Hematopoietic multipotent progenitor cell treated with erythropoietin and hydrocortisone succinate and interleukin-3 and kit ligand, for 17 days (in vitro differentiated cells): ENCODE data around the gene DPP3.

ENCODE experiments used
- DNase-seq: peaks from one replicate; pipeline ENCODE4 v3.0.0-alpha.2; 2015; ENCODE audit warnings: low spot score

The DPP3 gene

GRCh38 chr11:66464916-66465315, 15.3 kb upstream of the DPP3 start:
- DNase-seq, result no peak

DNA sequence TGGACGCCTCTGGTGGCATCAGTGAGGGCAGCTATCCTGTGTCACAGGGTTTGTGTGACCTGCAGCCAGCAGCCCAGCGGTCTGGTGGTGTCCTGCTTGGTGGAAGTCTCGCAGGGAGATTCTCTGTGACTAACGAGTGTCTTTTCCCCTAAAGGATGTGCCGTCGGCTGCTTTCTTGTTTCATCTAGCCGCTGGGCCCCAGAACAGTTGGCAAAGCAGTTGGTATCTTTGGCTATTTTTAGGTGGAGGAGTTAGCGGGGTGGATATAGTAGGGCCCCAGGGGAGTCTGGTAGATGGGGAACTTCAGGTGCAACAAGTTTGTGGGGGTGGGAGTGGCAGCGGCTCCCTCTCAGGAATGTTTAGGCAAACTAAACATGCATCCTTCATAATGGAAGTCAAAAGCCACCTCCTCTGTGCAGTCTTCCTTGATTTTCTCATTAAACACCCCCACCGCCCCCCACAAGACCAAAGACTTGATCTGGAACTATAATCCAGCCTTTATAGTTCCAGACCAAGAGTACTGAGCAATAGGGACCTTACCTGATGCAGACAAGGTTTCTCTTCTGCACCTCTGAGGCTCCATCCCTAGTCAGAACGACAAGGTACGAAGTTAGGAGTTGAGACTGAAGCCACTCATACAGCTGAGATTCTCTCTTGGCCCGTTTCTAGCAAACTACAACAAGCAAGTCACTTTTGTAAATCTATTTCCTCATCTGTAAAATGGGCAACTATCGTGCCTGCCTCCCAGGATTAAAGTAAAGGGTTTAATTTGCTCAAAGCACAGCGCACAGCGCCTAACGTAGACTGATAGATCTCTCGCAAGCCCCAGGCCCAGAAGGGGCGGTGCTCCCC, 14.6 kb upstream of the DPP3 start:
- no peak for DNase-seq

- DNase-seq, result peak; percentile 88
Observed at GRCh38 chr11:66466225-66467033, 13.8 kb upstream of the DPP3 start, which contains the start of gene PELI3. PELI3 (plus strand) TSS chr11:66466905; CDS start chr11:66468129, 1,224 bp downstream.

DNA sequence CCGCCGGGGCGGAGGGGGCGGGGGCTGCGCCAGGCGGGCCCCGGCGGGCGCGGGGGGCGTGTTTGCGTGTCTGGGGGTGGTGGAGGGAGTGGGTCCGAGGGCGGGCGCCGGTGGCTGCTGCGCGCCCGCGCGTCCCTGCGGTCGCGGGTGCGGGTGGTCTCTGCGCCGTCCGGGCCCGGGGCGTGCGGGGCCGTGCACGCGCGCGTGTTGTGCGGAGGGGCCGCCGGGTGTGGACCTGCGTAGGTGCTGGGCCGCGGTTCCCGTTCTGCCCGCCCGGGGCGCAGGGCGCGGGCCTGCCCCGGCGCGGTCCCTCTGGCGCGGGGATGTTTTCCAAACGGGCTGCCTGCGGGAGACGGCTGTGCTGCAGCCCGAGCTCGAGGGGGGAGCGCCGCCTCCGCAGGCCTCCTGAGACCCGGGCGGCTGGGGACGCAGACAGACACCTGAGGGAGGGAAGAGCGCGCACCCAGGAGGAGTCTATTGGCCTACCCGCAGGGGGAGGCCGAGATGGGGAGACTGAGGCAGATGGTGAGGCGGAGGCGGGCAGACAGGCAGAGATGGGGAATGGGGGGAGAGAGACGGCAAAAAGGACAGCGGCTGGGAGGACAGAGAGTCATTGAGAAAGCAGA, 13.1 kb upstream of the DPP3 start:
- DNase-seq, result no peak

- no peak for DNase-seq
Observed at GRCh38 chr11:66467756-66468155, 12.5 kb upstream of the DPP3 start.

DNA sequence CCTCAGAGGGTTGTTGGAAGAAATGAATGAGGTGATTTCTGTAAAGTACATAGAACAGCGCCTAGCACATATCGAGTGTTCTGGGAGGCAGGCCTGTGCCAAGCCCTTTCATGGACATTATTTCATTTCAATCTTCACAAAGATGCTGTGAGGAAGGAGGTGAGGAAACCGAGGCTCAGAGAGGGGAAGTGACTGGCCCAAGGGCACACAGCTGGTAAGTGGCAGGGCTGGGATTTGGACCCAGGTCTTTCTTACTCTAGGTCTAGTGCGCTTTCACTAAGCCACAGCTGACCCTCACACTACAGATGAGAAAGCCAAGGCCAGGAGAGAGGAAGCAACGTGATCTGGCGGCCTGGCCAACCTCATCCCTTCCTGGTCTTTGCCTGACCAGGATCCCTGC, 11.5 kb upstream of the DPP3 start:
- DNase-seq, result no peak

- DNase-seq, result no peak
Observed at GRCh38 chr11:66469441-66469840, 10.8 kb upstream of the DPP3 start.

DNA sequence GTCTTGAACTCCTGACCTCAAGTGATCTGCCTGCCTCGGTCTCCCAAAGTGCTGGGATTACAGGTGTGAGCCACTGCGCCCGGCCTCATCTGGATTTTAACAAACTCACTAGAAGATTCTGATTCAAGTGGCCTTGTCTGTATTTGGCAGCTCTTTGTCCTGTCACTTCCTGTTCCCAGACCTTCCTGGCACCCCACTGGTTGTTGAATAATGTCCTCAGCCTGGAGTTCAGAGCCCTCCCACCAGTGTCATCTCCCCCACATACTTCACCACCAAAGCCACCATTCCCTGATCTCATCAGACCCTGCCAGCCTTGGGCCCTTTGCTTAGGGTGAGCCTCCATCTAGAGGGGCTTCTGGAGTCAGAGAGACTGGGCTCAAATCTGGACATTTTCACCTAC, 10.2 kb upstream of the DPP3 start:
- no peak for DNase-seq

GRCh38 chr11:66471142-66471541, 9.1 kb upstream of the DPP3 start:
- no peak for DNase-seq

- no peak for DNase-seq
Observed at GRCh38 chr11:66472054-66472453, 8.2 kb upstream of the DPP3 start.

- DNase-seq, result no peak
Observed at GRCh38 chr11:66473167-66473566, 7.1 kb upstream of the DPP3 start.

GRCh38 chr11:66473608-66474515, 6.4 kb upstream of the DPP3 start:
- DNase-seq, result no peak

- DNase-seq, result no peak
Observed at GRCh38 chr11:66475349-66476172, 4.7 kb upstream of the DPP3 start.

GRCh38 chr11:66476173-66476840, 3.9 kb upstream of the DPP3 start:
- no peak for DNase-seq

DNA sequence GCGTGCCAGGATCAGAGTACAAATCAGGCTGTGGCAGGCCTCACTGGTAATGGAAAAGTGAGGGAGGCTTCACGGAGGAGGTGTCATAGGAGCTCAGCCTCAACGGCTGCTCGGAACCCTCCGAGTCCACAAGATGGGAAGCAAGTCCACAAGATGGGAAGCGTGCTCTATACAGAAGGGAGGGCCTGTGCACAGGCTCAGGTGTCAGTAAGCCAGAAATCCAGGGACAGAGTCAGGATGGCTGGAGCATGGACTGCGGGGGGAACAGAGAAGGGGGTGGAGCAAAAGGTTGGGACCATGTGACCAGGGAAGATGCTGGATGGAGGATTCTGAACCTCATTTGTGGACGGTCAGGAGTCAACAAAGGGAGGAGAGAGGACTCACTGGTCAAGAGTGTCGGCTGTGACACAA, 3.4 kb upstream of the DPP3 start:
- DNase-seq, result no peak

DNA sequence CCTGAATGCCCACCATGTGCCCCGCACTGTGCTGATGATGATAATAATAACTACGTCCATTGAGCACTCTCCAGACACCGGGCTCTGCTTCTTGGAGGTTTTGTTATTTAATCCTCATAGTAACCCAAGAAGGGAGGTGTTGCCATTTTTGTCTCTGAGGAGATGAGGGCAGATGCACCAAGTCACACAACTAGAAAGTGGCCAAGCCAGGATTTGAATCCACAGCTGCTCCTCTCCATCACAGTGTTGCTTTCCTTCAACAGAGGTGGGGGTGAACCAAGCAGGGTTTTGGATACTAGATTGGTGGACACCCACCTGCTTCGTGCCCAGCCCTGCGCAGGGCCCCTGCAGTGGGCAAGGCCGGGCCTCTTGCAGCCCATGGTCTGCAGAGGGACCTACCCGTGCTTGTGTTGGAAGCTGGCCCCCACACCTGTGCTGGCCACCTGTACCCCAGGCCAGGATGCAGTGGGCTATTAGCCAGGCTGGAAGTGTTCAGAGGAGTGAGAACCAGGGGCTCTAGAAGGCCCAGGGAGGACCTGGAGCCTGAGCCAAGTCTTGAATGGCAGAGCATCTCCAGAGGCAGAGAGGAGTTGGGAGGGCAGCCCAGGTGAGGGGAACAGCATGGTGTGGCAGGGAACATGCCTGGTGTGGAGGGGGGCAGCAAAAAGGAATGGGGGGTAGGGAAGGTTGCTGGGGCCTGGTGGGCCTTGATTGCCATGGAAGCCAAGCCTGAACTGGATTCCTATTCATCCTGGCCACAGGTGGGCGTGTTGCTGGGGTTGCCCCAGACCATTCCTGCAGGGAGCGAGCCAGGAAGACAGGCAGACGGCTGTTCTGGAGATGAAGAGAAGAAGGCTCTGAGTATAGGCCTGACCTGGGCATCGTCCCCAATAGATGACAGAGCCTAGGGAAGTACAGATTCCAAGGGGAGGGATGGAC, 2.7 kb upstream of the DPP3 start:
- no peak for DNase-seq

- DNase-seq, result peak; percentile 32
Observed at GRCh38 chr11:66478729-66479393, 1.4 kb upstream of the DPP3 start.

DNA sequence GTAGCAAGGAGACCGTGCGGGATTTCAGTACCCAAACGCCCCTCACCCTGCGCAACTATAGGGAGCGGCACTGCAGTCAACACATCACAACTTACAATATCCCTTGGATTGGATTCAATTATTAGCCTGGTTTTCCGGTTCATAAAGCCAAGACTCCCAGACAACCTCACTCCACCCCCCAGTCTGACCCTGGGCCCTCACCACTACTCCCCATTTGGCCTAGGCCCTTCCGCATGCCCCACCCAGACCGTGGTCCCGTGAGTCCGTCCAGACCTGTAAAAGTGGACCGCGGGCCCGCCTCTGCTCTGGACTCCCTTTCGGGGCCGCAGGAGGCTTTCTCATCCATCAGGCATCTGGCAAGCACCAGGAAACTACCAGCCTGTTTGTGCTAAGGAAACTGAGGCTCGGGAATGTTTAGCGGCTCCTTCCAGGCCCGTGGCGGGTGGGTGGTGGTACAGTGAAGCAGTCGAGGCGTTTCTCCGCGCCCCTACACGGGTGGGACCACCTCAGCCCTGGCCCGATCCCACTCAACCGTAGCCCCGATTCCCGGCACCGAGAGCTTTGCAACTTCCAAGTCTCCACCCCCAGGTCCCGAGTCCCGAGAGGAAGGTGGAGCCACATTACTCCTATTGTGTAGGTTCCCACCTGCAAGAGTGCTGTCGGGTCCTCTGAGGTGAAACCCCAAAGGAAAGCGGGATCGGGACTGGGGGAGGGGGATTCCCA, 679 bp upstream of the DPP3 start:
- no peak for DNase-seq
